ENCODE measurements around the gene PGA4. TPM values are rescaled to one million over a fixed set of nuclear protein-coding genes. Genes with fewer than 3 reads are reported as not detected.
"Not testable (repeated sequence)": the region's sequence is repeated elsewhere in the genome, so short reads cannot be mapped to it uniquely, and the experiment has no call there.

Gene PGA4
- total and polyA plus RNA-seq, 3 experiments from 2014 or later: not detected

DNA sequence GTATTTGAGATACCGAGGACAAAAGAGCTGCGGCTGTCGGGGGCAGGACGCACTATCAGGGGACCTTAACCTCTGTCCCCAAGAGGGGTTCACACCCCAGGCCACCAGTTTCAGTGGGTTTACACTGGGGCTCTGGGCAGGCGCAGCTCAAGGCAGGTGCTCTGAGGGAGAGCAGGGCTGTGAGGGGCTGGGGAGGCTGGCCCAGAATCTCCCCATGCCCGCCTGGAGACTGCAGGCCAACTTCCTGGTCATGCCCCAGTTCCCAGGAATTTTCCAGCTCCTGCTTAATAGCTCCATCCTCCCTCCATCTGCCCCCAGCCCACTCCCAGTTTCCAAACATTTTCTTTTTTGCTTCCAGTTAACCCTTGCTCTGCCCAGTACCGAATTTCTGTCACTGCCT is 26.4 kb upstream of the PGA4 start:
- POLR2A ChIA-PET: no interaction called here
- Histone ChIP-seq H3K4me1 (ENCODE audit: insufficient read depth, low read length) (no peaks in the 10 kb centered on the region), H3K27ac (ENCODE audit: low read depth, low read length) (no peak overlapping the region), H3K36me3 (ENCODE audit: insufficient read depth, low read length) (no peaks in the 10 kb centered on the region), H3K4me3 (ENCODE audit: low read length) (no peak overlapping the region), H3K9me3 (ENCODE audit: low read length) (no peaks in the 10 kb centered on the region), H3K27me3 (ENCODE audit: insufficient read depth, low read length, poor library complexity, severe bottlenecking) (no peaks in the 10 kb centered on the region)
- Mint-ChIP-seq H3K4me3 (peak overlapping the region in 1 of 7 donors; percentile 48), H3K9me3 (peaks cover 0 to 1% (median 0%) of the 10 kb centered on the region in 5 donors), H3K27ac (no peak overlapping the region), H3K4me1 (no peaks in the 10 kb centered on the region), H3K27me3 (peaks cover 10 to 40% of the 10 kb centered on the region in 2 donors), H3K36me3 (no peaks in the 10 kb centered on the region)
- DNase-seq: no peak
- CTCF ChIA-PET: no interaction called here

DNA sequence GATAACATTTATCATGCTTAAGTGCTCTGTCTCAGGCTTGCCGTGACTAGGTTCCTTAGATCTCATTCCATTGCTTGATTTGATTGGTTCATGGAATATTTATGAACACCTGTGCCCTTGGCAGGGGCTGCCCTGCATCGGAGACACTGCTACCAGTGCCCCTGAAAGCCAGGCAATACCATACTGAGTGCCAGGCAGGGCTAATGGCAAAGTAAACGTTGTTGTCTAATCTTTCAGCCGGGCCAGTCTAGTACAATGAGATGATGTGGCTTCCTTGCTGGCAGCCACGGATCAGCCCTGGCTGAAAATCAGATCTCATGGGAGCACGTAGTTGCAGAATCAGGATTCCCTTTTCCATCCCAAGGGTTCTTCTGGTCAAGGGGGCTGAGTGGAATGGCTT is 23.8 kb upstream of the PGA4 start:
- Histone ChIP-seq H3K36me3 (ENCODE audit: insufficient read depth, low read length) (no peaks in the 10 kb centered on the region), H3K27ac (ENCODE audit: low read depth, low read length) (no peak overlapping the region), H3K9me3 (ENCODE audit: low read length) (no peaks in the 10 kb centered on the region), H3K4me3 (ENCODE audit: low read length) (no peak overlapping the region), H3K27me3 (ENCODE audit: insufficient read depth, low read length, poor library complexity, severe bottlenecking) (no peaks in the 10 kb centered on the region), H3K4me1 (ENCODE audit: insufficient read depth, low read length) (no peaks in the 10 kb centered on the region)
- ChIA-PET POLR2A (no interaction called here), CTCF (no interaction called here)
- Mint-ChIP-seq H3K27ac (no peak overlapping the region), H3K36me3 (no peaks in the 10 kb centered on the region), H3K27me3 (peaks cover 18 to 46% of the 10 kb centered on the region in 2 donors), H3K4me1 (no peaks in the 10 kb centered on the region), H3K9me3 (no peaks in the 10 kb centered on the region), H3K4me3 (no peak overlapping the region)
- no peak for DNase-seq

DNA sequence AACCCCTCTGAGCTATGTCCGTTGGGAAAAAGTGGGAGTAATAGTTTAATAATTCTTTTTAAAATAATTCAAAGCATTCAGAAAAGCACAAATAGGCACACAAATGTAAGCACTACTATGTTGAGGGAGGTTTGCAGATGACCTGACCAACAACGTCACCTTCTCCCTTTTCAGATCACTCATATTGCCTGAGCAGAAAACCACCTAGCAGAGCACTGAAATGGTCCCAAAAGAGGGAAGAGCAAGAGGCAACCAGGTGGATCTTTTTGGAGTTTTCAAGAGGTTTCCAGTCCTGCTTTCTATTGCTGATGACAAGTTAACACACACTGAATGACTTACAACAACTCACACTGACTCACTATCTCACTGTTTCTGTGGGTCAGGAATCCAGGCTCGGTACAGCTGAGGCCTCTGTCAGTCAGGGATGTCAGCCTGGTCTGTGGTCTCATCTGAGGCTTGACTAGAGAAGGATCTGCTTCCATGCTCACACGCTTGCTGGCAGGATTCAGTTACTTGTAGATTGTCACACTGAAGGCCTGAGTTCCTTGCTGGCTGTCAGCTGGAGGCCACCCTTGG is 23.1 kb upstream of the PGA4 start:
- Histone ChIP-seq H3K9me3 (ENCODE audit: low read length) (no peaks in the 10 kb centered on the region), H3K4me1 (ENCODE audit: insufficient read depth, low read length) (no peaks in the 10 kb centered on the region), H3K27ac (ENCODE audit: low read depth, low read length) (no peak overlapping the region), H3K27me3 (ENCODE audit: insufficient read depth, low read length, poor library complexity, severe bottlenecking) (no peaks in the 10 kb centered on the region), H3K36me3 (ENCODE audit: insufficient read depth, low read length) (no peaks in the 10 kb centered on the region), H3K4me3 (ENCODE audit: low read length) (no peak overlapping the region)
- Mint-ChIP-seq H3K27me3 (peaks cover 18 to 46% of the 10 kb centered on the region in 2 donors), H3K4me1 (no peaks in the 10 kb centered on the region), H3K9me3 (no peaks in the 10 kb centered on the region), H3K27ac (no peak overlapping the region), H3K36me3 (no peaks in the 10 kb centered on the region), H3K4me3 (no peak overlapping the region)
- ChIA-PET POLR2A (no interaction called here), CTCF (no interaction called here)
- DNase-seq: no peak

DNA sequence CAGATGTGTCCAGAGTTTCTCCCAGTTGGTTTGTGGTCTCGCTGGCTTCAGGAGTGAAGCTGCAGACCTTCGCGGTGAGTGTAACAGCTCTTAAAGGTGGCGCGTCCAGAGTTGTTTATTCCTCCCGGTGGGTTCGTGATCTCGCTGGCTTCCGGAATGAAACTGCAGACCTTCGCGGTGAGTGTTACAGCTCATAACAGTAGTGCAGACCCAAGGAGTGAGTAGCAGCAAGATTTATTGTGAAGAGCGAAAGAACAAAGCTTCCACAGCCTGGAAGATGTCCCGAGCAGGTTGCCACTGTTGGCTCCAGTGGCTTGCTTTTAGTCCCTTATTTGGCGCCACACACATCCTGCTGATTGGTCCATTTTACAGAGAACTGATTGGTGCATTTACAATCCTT is 20.7 kb upstream of the PGA4 start:
- H3K4me1 Mint-ChIP-seq: no peaks in the 10 kb centered on the region
- no peaks in the 10 kb centered on the region for H3K27me3 ChIP-seq (ENCODE audit: insufficient read depth, low read length, poor library complexity, severe bottlenecking)
- H3K4me3 ChIP-seq (ENCODE audit: low read length): no peak overlapping the region
- DNase-seq: no peak
- H3K36me3 Mint-ChIP-seq: no peaks in the 10 kb centered on the region
- H3K4me3 Mint-ChIP-seq: no peak overlapping the region
- H3K27me3 Mint-ChIP-seq: peaks cover 21 to 35% of the 10 kb centered on the region in 2 donors
- ChIA-PET POLR2A (no interaction called here), CTCF (interaction anchor here (1.4 kb wide), 1 partner anchor 14 kb away, joined by 9 read pairs; no protein-coding TSS in a partner anchor)
- H3K36me3 ChIP-seq (ENCODE audit: insufficient read depth, low read length): no peaks in the 10 kb centered on the region
- no peaks in the 10 kb centered on the region for H3K9me3 Mint-ChIP-seq
- H3K4me1 ChIP-seq (ENCODE audit: insufficient read depth, low read length): no peaks in the 10 kb centered on the region
- H3K9me3 ChIP-seq (ENCODE audit: low read length): no peaks in the 10 kb centered on the region
- no peak overlapping the region for H3K27ac Mint-ChIP-seq
- no peak overlapping the region for H3K27ac ChIP-seq (ENCODE audit: low read depth, low read length)

DNA sequence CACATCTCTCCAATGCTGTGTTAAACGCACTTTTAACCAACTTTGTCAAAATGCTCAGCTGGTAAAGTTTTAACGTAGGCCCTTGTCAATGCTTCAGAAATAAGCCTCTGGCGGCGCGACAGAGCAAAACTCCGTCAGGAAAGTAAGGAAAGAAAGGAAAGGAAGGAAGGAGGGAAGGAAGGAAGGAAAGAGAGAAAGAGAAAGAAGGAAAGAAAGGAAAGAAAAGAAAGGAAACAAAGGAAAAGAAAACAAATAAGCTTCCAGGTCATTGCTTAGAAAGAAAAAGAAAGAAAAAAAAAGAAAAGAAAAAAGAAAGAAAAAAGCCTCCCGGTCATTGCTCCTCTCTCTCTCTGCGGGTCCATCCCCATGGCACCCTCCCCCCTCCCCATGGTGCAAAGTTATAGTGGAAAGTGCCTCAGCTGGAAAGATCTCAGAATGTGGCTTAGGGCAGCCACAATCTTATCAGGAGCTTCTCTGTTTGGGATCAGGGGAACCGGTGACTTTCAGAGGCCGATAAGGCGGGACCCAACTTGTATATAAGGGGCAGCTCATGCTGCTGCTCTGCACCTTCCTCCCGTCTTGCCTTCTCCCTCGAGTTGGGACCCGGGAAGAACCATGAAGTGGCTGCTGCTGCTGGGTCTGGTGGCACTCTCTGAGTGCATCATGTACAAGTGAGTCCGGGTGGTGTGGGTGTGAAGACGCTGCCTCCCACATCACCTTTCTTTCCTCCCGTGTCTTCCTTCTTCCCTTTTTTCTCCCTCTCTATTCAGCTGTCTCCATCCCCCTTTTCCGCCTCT is 19.0 kb upstream of the PGA4 start, which contains the start of gene PGA3:
Gene PGA3, plus strand, starts transcription at position 566 of the 797 bp plus-strand sequence. Its CDS starts 50 bp downstream, at position 616.
- H3K4me1 Mint-ChIP-seq; H3K27ac Mint-ChIP-seq; H3K9me3 ChIP-seq (ENCODE audit: low read length); H3K4me3 ChIP-seq (ENCODE audit: low read length); H3K27ac ChIP-seq (ENCODE audit: low read depth, low read length); H3K36me3 Mint-ChIP-seq; H3K4me3 Mint-ChIP-seq; H3K4me1 ChIP-seq (ENCODE audit: insufficient read depth, low read length); CTCF ChIA-PET; POLR2A ChIA-PET; H3K27me3 ChIP-seq (ENCODE audit: insufficient read depth, low read length, poor library complexity, severe bottlenecking); H3K36me3 ChIP-seq (ENCODE audit: insufficient read depth, low read length); H3K9me3 Mint-ChIP-seq; DNase-seq: not testable (repeated sequence)
- peaks cover 17 to 30% of the 10 kb centered on the region in 2 donors for H3K27me3 Mint-ChIP-seq

DNA sequence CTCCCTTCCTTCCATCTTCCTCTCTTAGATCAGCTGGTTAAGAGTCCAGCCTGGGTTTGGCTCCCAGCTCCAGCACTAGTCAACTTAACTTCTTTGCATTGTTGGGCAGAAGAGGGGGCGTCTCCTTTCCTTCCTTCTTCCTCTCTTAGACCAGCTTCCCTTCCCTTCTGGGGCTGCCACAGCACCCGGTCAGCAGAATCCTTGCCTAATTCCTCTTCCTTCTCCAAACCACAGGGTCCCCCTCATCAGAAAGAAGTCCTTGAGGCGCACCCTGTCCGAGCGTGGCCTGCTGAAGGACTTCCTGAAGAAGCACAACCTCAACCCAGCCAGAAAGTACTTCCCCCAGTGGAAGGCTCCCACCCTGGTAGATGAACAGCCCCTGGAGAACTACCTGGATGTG is 18.3 kb upstream of the PGA4 start:
- H3K27me3 ChIP-seq (ENCODE audit: insufficient read depth, low read length, poor library complexity, severe bottlenecking); H3K4me1 Mint-ChIP-seq; H3K4me3 ChIP-seq (ENCODE audit: low read length); H3K27ac ChIP-seq (ENCODE audit: low read depth, low read length); H3K9me3 ChIP-seq (ENCODE audit: low read length); H3K4me3 Mint-ChIP-seq; H3K36me3 Mint-ChIP-seq; CTCF ChIA-PET; H3K4me1 ChIP-seq (ENCODE audit: insufficient read depth, low read length); H3K36me3 ChIP-seq (ENCODE audit: insufficient read depth, low read length); H3K9me3 Mint-ChIP-seq; POLR2A ChIA-PET; DNase-seq; H3K27ac Mint-ChIP-seq: not testable (repeated sequence)
- peaks cover 15 to 30% of the 10 kb centered on the region in 2 donors for H3K27me3 Mint-ChIP-seq

- H3K27ac Mint-ChIP-seq; H3K36me3 ChIP-seq (ENCODE audit: insufficient read depth, low read length); H3K4me3 ChIP-seq (ENCODE audit: low read length); H3K4me1 Mint-ChIP-seq; H3K4me3 Mint-ChIP-seq; H3K27me3 ChIP-seq (ENCODE audit: insufficient read depth, low read length, poor library complexity, severe bottlenecking); H3K4me1 ChIP-seq (ENCODE audit: insufficient read depth, low read length); H3K36me3 Mint-ChIP-seq; POLR2A ChIA-PET; CTCF ChIA-PET; DNase-seq; H3K9me3 Mint-ChIP-seq; H3K9me3 ChIP-seq (ENCODE audit: low read length); H3K27ac ChIP-seq (ENCODE audit: low read depth, low read length): not testable (repeated sequence)
- H3K27me3 Mint-ChIP-seq: peaks cover 15 to 25% of the 10 kb centered on the region in 2 donors
Observed at GRCh38 chr11:61204502-61205059, 17.6 kb upstream of the PGA4 start.

DNA sequence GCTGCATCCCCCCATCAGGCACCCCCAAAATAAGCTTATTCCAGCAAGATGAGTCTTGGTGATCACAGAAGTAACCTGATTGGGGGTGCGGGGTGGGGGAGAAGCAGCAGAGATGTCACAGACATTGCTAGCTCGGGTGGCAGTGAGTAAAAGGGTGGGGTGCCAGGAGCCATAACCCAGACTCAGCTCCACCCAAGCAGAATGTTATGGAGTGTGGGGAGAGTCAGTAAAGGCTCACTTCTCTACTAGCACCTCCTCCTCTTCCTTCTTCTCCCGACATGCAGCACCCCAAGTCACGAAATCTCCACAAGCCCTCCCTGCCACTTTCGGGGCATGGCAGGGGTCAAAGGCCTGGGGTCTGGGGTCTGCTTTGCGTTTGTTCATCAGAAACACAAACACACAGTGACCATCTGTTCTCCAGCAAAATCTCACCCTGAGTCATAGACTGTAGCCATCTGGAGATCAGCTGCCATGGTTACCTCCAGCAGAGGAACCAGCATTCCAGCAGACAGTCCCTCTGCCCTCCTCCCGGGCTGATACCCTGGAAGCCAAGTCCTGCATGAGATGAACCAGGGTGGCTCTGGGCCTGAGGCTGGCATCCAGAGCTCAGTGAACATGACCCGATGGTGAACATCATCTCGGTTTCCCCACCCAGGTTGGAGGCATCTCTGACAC is 14.4 kb upstream of the PGA4 start:
- H3K36me3 Mint-ChIP-seq; H3K4me3 Mint-ChIP-seq; CTCF ChIA-PET; H3K4me1 Mint-ChIP-seq; DNase-seq; H3K4me1 ChIP-seq (ENCODE audit: insufficient read depth, low read length); H3K27me3 Mint-ChIP-seq; H3K27ac ChIP-seq (ENCODE audit: low read depth, low read length); H3K4me3 ChIP-seq (ENCODE audit: low read length); H3K27ac Mint-ChIP-seq; H3K9me3 Mint-ChIP-seq; H3K36me3 ChIP-seq (ENCODE audit: insufficient read depth, low read length); POLR2A ChIA-PET; H3K27me3 ChIP-seq (ENCODE audit: insufficient read depth, low read length, poor library complexity, severe bottlenecking); H3K9me3 ChIP-seq (ENCODE audit: low read length): not testable (repeated sequence)

Data from CD8-positive, alpha-beta memory T cell (primary cell).